Right forelimb (tissue), 1 donor: Measurements from ENCODE around the gene RIPOR3.
"Not testable (repeated sequence)": the region's sequence is repeated elsewhere in the genome, so short reads cannot be mapped to it uniquely, and the experiment has no call there.

ENCODE experiments used
- DNase-seq: peaks from one replicate; pipeline ENCODE4 v3.0.0-alpha.2; 2018

The RIPOR3 gene

GRCh38 chr20:50654904-50655303 lies 36.4 kb downstream of the RIPOR3 start:
- DNase-seq = no peak

GRCh38 chr20:50652702-50653294 lies 38.5 kb downstream of the RIPOR3 start:
- DNase-seq = no peak

GRCh38 chr20:50651676-50652075 lies 39.7 kb downstream of the RIPOR3 start:
- no peak for DNase-seq

GRCh38 chr20:50649590-50649989 lies 41.8 kb downstream of the RIPOR3 start:
- DNase-seq = no peak

GRCh38 chr20:50648651-50649050 lies 42.7 kb downstream of the RIPOR3 start:
- DNase-seq = no peak

GRCh38 chr20:50646483-50646996 lies 44.8 kb downstream of the RIPOR3 start:
- no peak for DNase-seq

- no peak for DNase-seq
Measured at GRCh38 chr20:50645253-50646068, 45.9 kb downstream of the RIPOR3 start.

- no peak for DNase-seq
Measured at GRCh38 chr20:50642288-50642803, 49.0 kb downstream of the RIPOR3 start.

- DNase-seq = not testable (repeated sequence)
Measured at GRCh38 chr20:50641625-50642287, 49.6 kb downstream of the RIPOR3 start.

GRCh38 chr20:50639971-50640711 lies 51.2 kb downstream of the RIPOR3 start:
- not testable (repeated sequence) for DNase-seq

GRCh38 chr20:50638015-50638847 lies 53.1 kb downstream of the RIPOR3 start:
- not testable (repeated sequence) for DNase-seq

GRCh38 chr20:50636601-50637540 lies 54.5 kb downstream of the RIPOR3 start:
- no peak for DNase-seq

GRCh38 chr20:50635676-50636600 lies 55.4 kb downstream of the RIPOR3 start:
- DNase-seq = peak; percentile 81

- DNase-seq = no peak
Measured at GRCh38 chr20:50635014-50635557, 56.3 kb downstream of the RIPOR3 start.

GRCh38 chr20:50634191-50634590 lies 57.2 kb downstream of the RIPOR3 start:
- DNase-seq = no peak

- no peak for DNase-seq
Measured at GRCh38 chr20:50633361-50633760, 58.0 kb downstream of the RIPOR3 start.

- DNase-seq = no peak
Measured at GRCh38 chr20:50632701-50633100, 58.6 kb downstream of the RIPOR3 start.

GRCh38 chr20:50632236-50632635 lies 59.1 kb downstream of the RIPOR3 start:
- no peak for DNase-seq
